Measurements from ENCODE around the gene IFT27.

DNA sequence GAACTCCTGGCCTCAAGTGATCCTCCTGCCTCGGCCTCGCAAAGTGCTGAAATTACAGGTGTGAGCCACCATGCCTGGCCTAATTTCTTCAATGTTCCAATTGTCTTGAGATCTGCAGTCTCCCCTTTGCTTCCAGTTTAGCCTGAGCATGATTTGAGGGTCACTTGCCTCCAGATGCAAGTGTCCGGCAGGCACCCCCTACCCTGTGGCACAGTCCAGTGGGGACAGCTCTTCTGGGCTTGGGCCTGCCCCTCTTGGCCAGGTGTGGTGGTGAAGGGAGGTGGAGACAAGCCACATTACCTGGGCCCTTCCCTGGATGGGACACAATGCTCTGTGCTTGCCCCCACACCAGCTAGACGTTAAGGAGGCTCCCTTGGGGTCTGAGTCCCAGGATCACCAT lies 51.1 kb downstream of the IFT27 start:
- no peak for TF ChIP-seq GATA2 (IDR thresholded peaks at IDR 0.05; ENCODE audit: low read depth, low read length)
- TF ChIP-seq GATA3 (IDR thresholded peaks at IDR 0.05; ENCODE audit: low read depth, low read length): no peak
